B cell (primary cell): ENCODE results near the gene DYRK1A.

ENCODE experiments used
- CTCF ChIP-seq: fragments of 200-600 bp; IDR thresholded peaks from one replicate; pipeline ENCODE4 v1.8.0; 2022; ENCODE audit warnings: antibody characterized with exemption, mild to moderate bottlenecking
- EZH2 ChIP-seq: IDR thresholded peaks from 2 replicates; pipeline ENCODE4 v1.6.1; 2012; ENCODE audit warnings: borderline replicate concordance, low read depth, mild to moderate bottlenecking, moderate library complexity, low read length; ENCODE audit not compliant: insufficient read depth, poor library complexity, severe bottlenecking

- TF ChIP-seq CTCF (no peak), EZH2 (no peak)
Measured at GRCh38 chr21:37561941-37562919, 195.7 kb downstream of the DYRK1A start.
